ENCODE data around the gene SF3B2.

The SF3B2 gene

DNA sequence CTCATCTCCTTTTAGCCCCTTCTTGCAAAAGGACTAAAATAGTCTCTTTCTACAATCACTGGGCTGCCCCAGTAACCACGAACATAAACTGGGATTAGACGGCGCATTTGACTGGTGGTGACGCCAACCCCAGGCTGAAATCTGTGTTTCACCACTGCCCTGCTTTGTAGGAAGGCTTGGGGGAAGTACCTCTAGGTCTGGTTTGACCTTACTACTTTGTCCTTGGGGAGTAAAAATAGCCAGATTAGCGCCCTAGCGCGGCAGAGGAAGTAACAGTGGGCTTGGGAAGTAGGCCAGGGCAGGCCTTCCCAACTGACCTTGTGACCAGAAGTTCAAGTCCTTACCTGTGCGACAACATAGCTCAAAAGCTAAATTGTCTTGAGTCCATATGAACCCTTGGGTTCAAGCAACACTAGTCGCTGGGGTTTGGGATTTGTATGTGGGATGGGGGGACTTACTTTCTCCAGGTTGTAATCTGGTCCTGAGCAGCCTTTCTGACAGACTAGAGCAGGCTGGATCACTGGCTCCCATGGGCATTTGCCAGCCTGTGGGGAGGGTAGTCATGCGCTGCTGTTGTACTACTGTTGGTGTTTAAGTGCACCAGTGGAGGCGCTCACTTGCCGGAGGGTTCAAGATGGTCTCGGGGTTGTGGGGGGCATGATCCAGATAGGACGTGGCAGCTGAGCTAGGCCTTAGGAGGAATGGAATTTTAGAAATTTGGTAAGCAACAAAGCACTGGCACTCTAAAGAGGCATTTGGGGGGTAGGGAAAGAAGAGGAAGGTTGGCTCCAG lies 17.0 kb downstream of the SF3B2 start:
- Histone ChIP-seq H3K27me3 (no peaks in the 10 kb centered on the region), H3K9me3 (no peaks in the 10 kb centered on the region), H3K4me1 (ENCODE audit: control insufficient read depth in 1 of 2, insufficient read depth in 1 of 2, low read depth in 1 of 2, low read length in 1 of 2) (peaks cover 40 to 42% of the 10 kb centered on the region in 2 experiments), H3K36me3 (peaks cover 39% of the 10 kb centered on the region), H3K4me3 (ENCODE audit: low read depth in 1 of 2, low read length in 1 of 2) (peak overlapping the region; percentile 74 to 78), H3K27ac (peak overlapping the region; percentile 99)
- TF ChIP-seq, protein P1, sequence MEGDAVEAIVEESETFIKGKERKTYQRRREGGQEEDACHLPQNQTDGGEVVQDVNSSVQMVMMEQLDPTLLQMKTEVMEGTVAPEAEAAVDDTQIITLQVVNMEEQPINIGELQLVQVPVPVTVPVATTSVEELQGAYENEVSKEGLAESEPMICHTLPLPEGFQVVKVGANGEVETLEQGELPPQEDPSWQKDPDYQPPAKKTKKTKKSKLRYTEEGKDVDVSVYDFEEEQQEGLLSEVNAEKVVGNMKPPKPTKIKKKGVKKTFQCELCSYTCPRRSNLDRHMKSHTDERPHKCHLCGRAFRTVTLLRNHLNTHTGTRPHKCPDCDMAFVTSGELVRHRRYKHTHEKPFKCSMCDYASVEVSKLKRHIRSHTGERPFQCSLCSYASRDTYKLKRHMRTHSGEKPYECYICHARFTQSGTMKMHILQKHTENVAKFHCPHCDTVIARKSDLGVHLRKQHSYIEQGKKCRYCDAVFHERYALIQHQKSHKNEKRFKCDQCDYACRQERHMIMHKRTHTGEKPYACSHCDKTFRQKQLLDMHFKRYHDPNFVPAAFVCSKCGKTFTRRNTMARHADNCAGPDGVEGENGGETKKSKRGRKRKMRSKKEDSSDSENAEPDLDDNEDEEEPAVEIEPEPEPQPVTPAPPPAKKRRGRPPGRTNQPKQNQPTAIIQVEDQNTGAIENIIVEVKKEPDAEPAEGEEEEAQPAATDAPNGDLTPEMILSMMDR (IDR thresholded peaks at IDR 0.05): peak; percentile 27

DNA sequence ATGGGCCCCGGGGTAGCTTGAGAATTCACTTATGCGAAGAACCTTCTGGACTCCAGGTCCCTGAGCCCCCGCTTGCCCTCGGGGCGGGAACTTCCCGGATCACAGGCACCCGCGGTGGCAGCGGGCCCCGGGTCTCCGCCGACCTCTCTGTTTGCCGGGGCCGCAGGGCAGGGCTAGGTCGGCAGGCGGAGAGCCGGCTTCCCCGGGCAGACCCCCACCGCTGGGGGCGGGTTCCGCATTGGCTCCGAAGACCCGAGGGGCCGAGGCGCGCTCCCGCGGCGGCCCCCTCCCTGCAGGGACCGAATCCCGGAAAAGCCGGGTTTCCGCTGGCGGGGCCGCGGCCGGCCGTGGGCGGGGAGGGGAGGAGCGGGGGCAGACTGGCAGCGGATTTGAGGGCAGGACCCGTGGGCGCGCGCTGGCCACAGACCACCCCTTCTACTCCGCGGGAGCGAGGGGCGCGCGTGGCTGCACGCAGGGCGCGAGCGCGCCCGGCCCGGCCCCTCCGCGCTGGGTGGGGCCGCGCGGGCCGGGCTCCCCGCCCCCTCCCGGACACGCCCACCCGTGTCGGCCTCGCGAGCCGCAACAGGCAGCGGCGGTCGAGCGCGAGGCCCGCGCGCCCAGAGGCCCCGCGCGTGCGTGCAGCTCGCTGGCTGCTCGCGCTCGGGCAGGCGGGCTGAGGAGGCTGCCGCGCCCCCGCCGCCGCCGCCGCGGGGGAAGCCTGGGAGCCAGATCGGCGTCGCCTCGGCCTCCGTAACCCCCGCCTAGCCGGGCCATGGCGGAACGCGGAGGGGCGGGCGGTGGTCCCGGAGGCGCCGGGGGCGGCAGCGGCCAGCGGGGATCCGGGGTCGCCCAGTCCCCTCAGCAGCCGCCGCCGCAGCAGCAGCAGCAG lies 17.8 kb downstream of the SF3B2 start, which contains the start of gene PACS1:
Gene PACS1, plus strand, starts transcription at position 558 of the 889 bp plus-strand sequence. Its CDS starts 215 bp downstream, at position 773.
- Histone ChIP-seq H3K9me3 (no peaks in the 10 kb centered on the region), H3K4me3 (ENCODE audit: low read depth in 1 of 2, low read length in 1 of 2) (peak within 1 kb of the TSS; percentile 74 to 91), H3K36me3 (peaks cover 38% of the 10 kb centered on the region), H3K4me1 (ENCODE audit: control insufficient read depth in 1 of 2, insufficient read depth in 1 of 2, low read depth in 1 of 2, low read length in 1 of 2) (peaks cover 40 to 42% of the 10 kb centered on the region in 2 experiments), H3K27ac (peak within 1 kb of the TSS; percentile 99), H3K27me3 (no peaks in the 10 kb centered on the region)
- TF ChIP-seq, protein P1 (IDR thresholded peaks at IDR 0.05): no peak

GRCh38 chr11:66070604-66071380 lies 18.6 kb downstream of the SF3B2 start:
- TF ChIP-seq, protein P1 (IDR thresholded peaks at IDR 0.05): no peak
- H3K4me1 ChIP-seq (ENCODE audit: control insufficient read depth in 1 of 2, insufficient read depth in 1 of 2, low read depth in 1 of 2, low read length in 1 of 2): peaks cover 40 to 42% of the 10 kb centered on the region in 2 experiments
- H3K9me3 ChIP-seq: no peaks in the 10 kb centered on the region
- H3K27me3 ChIP-seq: no peaks in the 10 kb centered on the region
- peak overlapping the region; percentile 99 for H3K27ac ChIP-seq
- peaks cover 40% of the 10 kb centered on the region for H3K36me3 ChIP-seq
- H3K4me3 ChIP-seq (ENCODE audit: low read depth in 1 of 2, low read length in 1 of 2): peak overlapping the region; percentile 74 to 91

- TF ChIP-seq, protein P1 (IDR thresholded peaks at IDR 0.05): no peak
- H3K27ac ChIP-seq: peak overlapping the region; percentile 99
- H3K4me3 ChIP-seq (ENCODE audit: low read depth in 1 of 2, low read length in 1 of 2): peak overlapping the region; percentile 74 to 91
- H3K27me3 ChIP-seq: no peaks in the 10 kb centered on the region
- no peaks in the 10 kb centered on the region for H3K9me3 ChIP-seq
- peaks cover 40% of the 10 kb centered on the region for H3K36me3 ChIP-seq
- H3K4me1 ChIP-seq (ENCODE audit: control insufficient read depth in 1 of 2, insufficient read depth in 1 of 2, low read depth in 1 of 2, low read length in 1 of 2): peaks cover 40 to 42% of the 10 kb centered on the region in 2 experiments
These were observed 19.2 kb downstream of the SF3B2 start for GRCh38 chr11:66071381-66071801.

GRCh38 chr11:66072081-66072480 lies 19.9 kb downstream of the SF3B2 start:
- Histone ChIP-seq H3K4me1 (ENCODE audit: control insufficient read depth in 1 of 2, insufficient read depth in 1 of 2, low read depth in 1 of 2, low read length in 1 of 2) (peaks cover 37 to 42% of the 10 kb centered on the region in 2 experiments), H3K27me3 (no peaks in the 10 kb centered on the region), H3K4me3 (ENCODE audit: low read depth in 1 of 2, low read length in 1 of 2) (peak overlapping the region in 1 of 2 experiments; percentile 91), H3K9me3 (no peaks in the 10 kb centered on the region), H3K36me3 (peaks cover 36% of the 10 kb centered on the region), H3K27ac (peak overlapping the region; percentile 99)
- TF ChIP-seq, protein P1 (IDR thresholded peaks at IDR 0.05): no peak

Measured in neutrophil (primary cell).